OCI-M2 (cell line): ENCODE measurements around the gene ASPG.

Experiments
- DNase-seq: peaks from one replicate; lab custom pipeline; 2025; ENCODE audit not compliant: unreplicated experiment; lab: John Stamatoyannopoulos, UW

Gene ASPG

GRCh38 chr14:104075530-104076151 is 9.9 kb upstream of the ASPG start:
- no peak for DNase-seq

- no peak for DNase-seq
Observed at GRCh38 chr14:104076743-104077142, 8.8 kb upstream of the ASPG start.

- DNase-seq = peak; percentile 38
Observed at GRCh38 chr14:104078031-104078455, 7.5 kb upstream of the ASPG start.

GRCh38 chr14:104080376-104081260 is 4.9 kb upstream of the ASPG start:
- no peak for DNase-seq

GRCh38 chr14:104081261-104081835 is 4.2 kb upstream of the ASPG start:
- no peak for DNase-seq

- no peak for DNase-seq
Observed at GRCh38 chr14:104081951-104082464, 3.5 kb upstream of the ASPG start.

- DNase-seq = no peak
Observed at GRCh38 chr14:104082807-104083206, 2.7 kb upstream of the ASPG start.

GRCh38 chr14:104084251-104085002 is 1.1 kb upstream of the ASPG start:
- no peak for DNase-seq

- no peak for DNase-seq
Observed at GRCh38 chr14:104085889-104086201, 345 bp downstream of the ASPG start.

GRCh38 chr14:104086210-104086660 is 735 bp downstream of the ASPG start:
- DNase-seq = no peak

- DNase-seq = no peak
Observed at GRCh38 chr14:104086661-104087461, 1.4 kb downstream of the ASPG start.

GRCh38 chr14:104087505-104087904 is 2.0 kb downstream of the ASPG start:
- DNase-seq = no peak

- no peak for DNase-seq
Observed at GRCh38 chr14:104087981-104088850, 2.7 kb downstream of the ASPG start.

GRCh38 chr14:104090071-104090748 is 4.7 kb downstream of the ASPG start:
- no peak for DNase-seq

GRCh38 chr14:104091061-104091926 is 5.8 kb downstream of the ASPG start:
- no peak for DNase-seq

- no peak for DNase-seq
Observed at GRCh38 chr14:104091927-104092771, 6.6 kb downstream of the ASPG start.

- DNase-seq = no peak
Observed at GRCh38 chr14:104092931-104093365, 7.4 kb downstream of the ASPG start.
